ENCODE data around the gene GPR146. TPM values are rescaled to one million over a fixed set of nuclear protein-coding genes. Genes with fewer than 3 reads are reported as not detected.

Gene GPR146
- total RNA-seq, 2 experiments from 2014 or later: 9.9 to 13.7 TPM

- Histone ChIP-seq H3K27me3 (ENCODE audit: control insufficient read depth in 1 of 2, insufficient read depth in 2 of 2, low read length in 2 of 2) (no peaks in the 10 kb centered on the region), H3K4me3 (ENCODE audit: low read length) (peak overlapping the region; percentile 28), H3K27ac (ENCODE audit: low read depth in 1 of 2, low read length in 2 of 2) (no peak overlapping the region), H3K36me3 (ENCODE audit: insufficient read depth, low read length) (no peaks in the 10 kb centered on the region), H3K9me3 (ENCODE audit: control insufficient read depth in 1 of 2, insufficient read depth in 1 of 2, low read length in 2 of 2) (no peaks in the 10 kb centered on the region), H3K4me1 (ENCODE audit: insufficient read depth, low read length) (peaks cover 11% of the 10 kb centered on the region)
- Mint-ChIP-seq H3K4me3 (peak overlapping the region; percentile 20), H3K27ac (no peak overlapping the region), H3K27me3 (no peaks in the 10 kb centered on the region), H3K36me3 (ENCODE audit: low read depth) (no peaks in the 10 kb centered on the region), H3K4me1 (ENCODE audit: low read depth) (peaks cover 8% of the 10 kb centered on the region), H3K9me3 (no peaks in the 10 kb centered on the region)
- POLR2A ChIA-PET: interaction anchor here (0.7 kb wide), 1 partner anchor 16 kb away, joined by 3 read pairs; no protein-coding TSS in a partner anchor
- peak; percentile 84 for ATAC-seq (ENCODE audit: poor library complexity)
- DNase-seq: peak; percentile 48 to 82 (median 65)
- CTCF ChIA-PET: interaction anchor here (1.1 to 1.7 kb wide), 2 partner anchors 17 to 94 kb away, joined by 3 to 9 read pairs; no protein-coding TSS in a partner anchor
- intact Hi-C loops (cut with DNase I, micrococcal nuclease): loop anchor here (1.0 to 2.0 kb wide), 2 partner anchors 89 to 90 kb away; no protein-coding TSS in a partner anchor
- TF ChIP-seq CTCF (IDR thresholded peaks at IDR 0.05): peak; percentile 98
Observed at GRCh38 chr7:1086588-1087464, 42.5 kb downstream of the GPR146 start.

- TF ChIP-seq CTCF (IDR thresholded peaks at IDR 0.05): no peak
- Mint-ChIP-seq H3K9me3 (no peaks in the 10 kb centered on the region), H3K4me1 (ENCODE audit: low read depth) (peaks cover 8% of the 10 kb centered on the region), H3K27me3 (no peaks in the 10 kb centered on the region), H3K36me3 (ENCODE audit: low read depth) (no peaks in the 10 kb centered on the region), H3K4me3 (peak overlapping the region; percentile 39), H3K27ac (no peak overlapping the region)
- H3K4me1 ChIP-seq (ENCODE audit: insufficient read depth, low read length): peaks cover 11% of the 10 kb centered on the region
- intact Hi-C loops (cut with DNase I, micrococcal nuclease): loop anchor here (1.0 to 2.0 kb wide), 2 partner anchors 89 kb away; no protein-coding TSS in a partner anchor
- no peak overlapping the region for H3K27ac ChIP-seq (ENCODE audit: low read depth in 1 of 2, low read length in 2 of 2)
- H3K36me3 ChIP-seq (ENCODE audit: insufficient read depth, low read length): no peaks in the 10 kb centered on the region
- DNase-seq (no peak), ATAC-seq (ENCODE audit: poor library complexity) (no peak)
- ChIA-PET CTCF (no interaction called here), POLR2A (no interaction called here)
- H3K4me3 ChIP-seq (ENCODE audit: low read length): no peak overlapping the region
- no peaks in the 10 kb centered on the region for H3K27me3 ChIP-seq (ENCODE audit: control insufficient read depth in 1 of 2, insufficient read depth in 2 of 2, low read length in 2 of 2)
- H3K9me3 ChIP-seq (ENCODE audit: control insufficient read depth in 1 of 2, insufficient read depth in 1 of 2, low read length in 2 of 2): no peaks in the 10 kb centered on the region
Observed at GRCh38 chr7:1087465-1087814, 43.1 kb downstream of the GPR146 start.

- H3K4me1 Mint-ChIP-seq (ENCODE audit: low read depth): peaks cover 8% of the 10 kb centered on the region
- Histone ChIP-seq H3K9me3 (ENCODE audit: control insufficient read depth in 1 of 2, insufficient read depth in 1 of 2, low read length in 2 of 2) (no peaks in the 10 kb centered on the region), H3K36me3 (ENCODE audit: insufficient read depth, low read length) (no peaks in the 10 kb centered on the region), H3K4me1 (ENCODE audit: insufficient read depth, low read length) (peaks cover 11% of the 10 kb centered on the region), H3K27me3 (ENCODE audit: control insufficient read depth in 1 of 2, insufficient read depth in 2 of 2, low read length in 2 of 2) (no peaks in the 10 kb centered on the region), H3K4me3 (ENCODE audit: low read length) (peak within 1 kb of the TSS; percentile 28), H3K27ac (ENCODE audit: low read depth in 1 of 2, low read length in 2 of 2) (no peak within 1 kb of the TSS)
- ATAC-seq (ENCODE audit: poor library complexity) (no peak), DNase-seq (no peak)
- intact Hi-C loops (cut with DNase I, micrococcal nuclease): loop anchor here (1.0 to 2.0 kb wide), 2 partner anchors 88 to 89 kb away; no protein-coding TSS in a partner anchor
- no peaks in the 10 kb centered on the region for H3K27me3 Mint-ChIP-seq
- no peak for TF ChIP-seq CTCF (IDR thresholded peaks at IDR 0.05)
- POLR2A ChIA-PET: no interaction called here
- CTCF ChIA-PET: no interaction called here
- H3K36me3 Mint-ChIP-seq (ENCODE audit: low read depth): no peaks in the 10 kb centered on the region
- H3K9me3 Mint-ChIP-seq: no peaks in the 10 kb centered on the region
- H3K27ac Mint-ChIP-seq: no peak within 1 kb of the TSS
- H3K4me3 Mint-ChIP-seq: peak within 1 kb of the TSS; percentile 39
Observed at GRCh38 chr7:1087952-1088920, 43.9 kb downstream of the GPR146 start, which contains the start of gene GPER1. GPER1 (plus strand) TSS chr7:1088113; CDS start chr7:1091729, 3,616 bp downstream.

Data from CD4-positive, alpha-beta T cell (primary cell).